Thyroid gland (tissue), 4 donors: ENCODE measurements around the gene PLXNA4. TPM values are rescaled to one million over a fixed set of nuclear protein-coding genes. Genes with fewer than 3 reads are reported as not detected.

Experiments used
- DNase-seq, 2 donors: peaks; one replicate each; pipeline ENCODE4 v3.0.0-alpha.2; 2019
- H3K27ac ChIP-seq, 3 donors: fragments of 200-600 bp; sonication (generic); 1 replicate in 2 of 3; 2 replicates in 1 of 3; pipeline ENCODE4 v1.5.1; 2016 to 2019; ENCODE audit warnings: mild to moderate bottlenecking in 1 of 3, moderate library complexity in 1 of 3
- H3K27me3 ChIP-seq: fragments of 200-600 bp; sonication (generic); one replicate; pipeline ENCODE4 v1.5.1; 2019
- H3K36me3 ChIP-seq, 2 donors: fragments of 200-600 bp; sonication (generic); one replicate each; pipeline ENCODE4 v1.5.1; 2016 to 2019
- H3K4me1 ChIP-seq, 2 donors: fragments of 200-600 bp; sonication (generic); one replicate each; pipeline ENCODE4 v1.5.1; 2017 to 2019
- H3K4me3 ChIP-seq, 3 donors: fragments of 200-600 bp; sonication (generic); replicated peaks in 1 of 3; 1 replicate in 2 of 3; 2 replicates in 1 of 3; pipeline ENCODE4 v1.5.1; 2016; ENCODE audit warnings: mild to moderate bottlenecking in 1 of 3
- H3K9me3 ChIP-seq: fragments of 200-600 bp; sonication (generic); one replicate; pipeline ENCODE4 v1.5.1; 2017
- POLR2A ChIP-seq, 2 donors: fragments of 450-650 bp; IDR thresholded peaks; one replicate each; pipeline ENCODE4 v1.6.1; 2017; ENCODE audit warnings: antibody characterized with exemption in 2 of 2, mild to moderate bottlenecking in 2 of 2, moderate library complexity in 1 of 2
- WGBS, 2 donors: methylation state at CpG; one replicate each; pipeline ENCODE4 v1.1.5; 2017; 5-methylcytosine and 5-hydroxymethylcytosine counted together
- intact Hi-C: fragments of 100-400 bp; cut with DNase I; formaldehyde crosslinking; loops from one replicate; pipeline ENCODE4 v1.15.1; 2023
- total RNA-seq, 4 donors: library from RNA; depleted of rRNA; stranded (reverse); fragments of >200 nt; gene quantifications; one replicate each; pipeline ENCODE4 v1.2.3, GENCODE V29; 2016
- TF ChIP-seq, protein P1 (sequence below), 6 experiments: fragments of 200-600 bp in 3 of 6; fragments of 450-650 bp in 3 of 6; sonication (generic) in 3 of 6; IDR thresholded peaks; one replicate each; pipeline ENCODE4 v1.5.1; 2016 to 2019; ENCODE audit warnings: antibody characterized with exemption in 6 of 6, mild to moderate bottlenecking in 2 of 6, inconsistent platforms in 1 of 6, moderate library complexity in 1 of 6

Gene PLXNA4
- total RNA-seq, 4 donors from 2014 or later: 1.3 to 8.3 (median 2.4) TPM

DNA sequence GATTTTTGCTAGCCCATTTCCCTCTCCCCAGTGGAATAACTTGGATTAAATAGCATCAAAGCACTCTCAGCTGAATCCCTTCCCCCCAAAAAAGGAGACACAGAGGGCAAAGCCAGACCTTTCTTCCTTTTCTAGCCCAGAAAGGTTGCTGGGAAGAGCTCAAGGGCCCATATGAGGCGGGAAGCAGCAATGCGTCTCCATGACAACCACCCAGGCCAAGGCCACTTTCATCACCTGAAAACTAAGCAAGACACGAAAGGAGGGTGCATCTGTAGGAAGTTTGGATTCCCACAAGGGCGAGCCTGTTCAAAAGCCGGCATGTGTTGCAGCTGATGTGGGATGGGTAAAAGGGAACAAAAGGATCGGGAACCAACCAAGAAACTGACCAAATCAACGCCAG, 229.1 kb downstream of the PLXNA4 start:
- no peaks in the 10 kb centered on the region for H3K27me3 ChIP-seq
- no peaks in the 10 kb centered on the region for H3K36me3 ChIP-seq
- TF ChIP-seq, protein P1, sequence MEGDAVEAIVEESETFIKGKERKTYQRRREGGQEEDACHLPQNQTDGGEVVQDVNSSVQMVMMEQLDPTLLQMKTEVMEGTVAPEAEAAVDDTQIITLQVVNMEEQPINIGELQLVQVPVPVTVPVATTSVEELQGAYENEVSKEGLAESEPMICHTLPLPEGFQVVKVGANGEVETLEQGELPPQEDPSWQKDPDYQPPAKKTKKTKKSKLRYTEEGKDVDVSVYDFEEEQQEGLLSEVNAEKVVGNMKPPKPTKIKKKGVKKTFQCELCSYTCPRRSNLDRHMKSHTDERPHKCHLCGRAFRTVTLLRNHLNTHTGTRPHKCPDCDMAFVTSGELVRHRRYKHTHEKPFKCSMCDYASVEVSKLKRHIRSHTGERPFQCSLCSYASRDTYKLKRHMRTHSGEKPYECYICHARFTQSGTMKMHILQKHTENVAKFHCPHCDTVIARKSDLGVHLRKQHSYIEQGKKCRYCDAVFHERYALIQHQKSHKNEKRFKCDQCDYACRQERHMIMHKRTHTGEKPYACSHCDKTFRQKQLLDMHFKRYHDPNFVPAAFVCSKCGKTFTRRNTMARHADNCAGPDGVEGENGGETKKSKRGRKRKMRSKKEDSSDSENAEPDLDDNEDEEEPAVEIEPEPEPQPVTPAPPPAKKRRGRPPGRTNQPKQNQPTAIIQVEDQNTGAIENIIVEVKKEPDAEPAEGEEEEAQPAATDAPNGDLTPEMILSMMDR (IDR thresholded peaks at IDR 0.05): no peak
- no peak for TF ChIP-seq POLR2A (IDR thresholded peaks at IDR 0.05)
- H3K4me1 ChIP-seq: no peaks in the 10 kb centered on the region
- no peaks in the 10 kb centered on the region for H3K9me3 ChIP-seq
- H3K4me3 ChIP-seq: no peak overlapping the region
- no peak for DNase-seq
- intact Hi-C loops: no loop called here
- no peak overlapping the region for H3K27ac ChIP-seq
- 87% methylated on average over 7 of the region's 7 CpGs for WGBS, 2 donors

DNA sequence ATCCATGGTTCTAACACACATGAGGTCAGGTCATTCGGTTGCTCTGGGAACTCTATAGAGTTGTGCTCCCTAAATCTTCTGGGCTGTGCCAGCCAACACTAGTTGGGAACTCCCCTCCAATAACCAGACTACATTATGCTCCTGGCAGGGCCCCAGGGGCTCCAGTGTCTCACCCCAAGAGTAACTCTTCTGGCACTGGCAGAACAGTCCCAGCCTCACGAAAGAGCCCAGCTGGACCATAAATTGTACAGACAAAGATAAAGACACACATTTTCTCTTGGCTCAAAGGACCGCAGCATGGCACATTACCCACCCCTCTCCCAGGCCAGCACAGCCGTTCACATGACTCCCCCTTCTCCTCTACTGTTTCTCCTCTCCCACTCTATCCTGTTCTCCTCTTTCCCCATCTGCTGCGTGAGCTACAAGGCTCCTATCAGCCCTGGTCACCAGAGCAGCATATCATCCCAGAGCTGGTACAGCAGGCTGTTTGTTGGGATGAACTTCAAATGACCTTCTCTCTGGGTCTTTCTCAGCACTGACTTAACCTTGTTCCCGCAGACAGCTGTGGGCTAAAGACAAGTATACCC, 230.6 kb downstream of the PLXNA4 start:
- no peak overlapping the region for H3K27ac ChIP-seq
- H3K9me3 ChIP-seq: no peaks in the 10 kb centered on the region
- H3K4me3 ChIP-seq: no peak overlapping the region
- TF ChIP-seq, protein P1 (IDR thresholded peaks at IDR 0.05): no peak
- TF ChIP-seq POLR2A (IDR thresholded peaks at IDR 0.05): no peak
- DNase-seq: no peak
- intact Hi-C loops: no loop called here
- H3K36me3 ChIP-seq: no peaks in the 10 kb centered on the region
- H3K4me1 ChIP-seq: no peaks in the 10 kb centered on the region
- WGBS, 2 donors: 80 to 81% methylated on average over 6 of the region's 6 CpGs
- no peaks in the 10 kb centered on the region for H3K27me3 ChIP-seq

DNA sequence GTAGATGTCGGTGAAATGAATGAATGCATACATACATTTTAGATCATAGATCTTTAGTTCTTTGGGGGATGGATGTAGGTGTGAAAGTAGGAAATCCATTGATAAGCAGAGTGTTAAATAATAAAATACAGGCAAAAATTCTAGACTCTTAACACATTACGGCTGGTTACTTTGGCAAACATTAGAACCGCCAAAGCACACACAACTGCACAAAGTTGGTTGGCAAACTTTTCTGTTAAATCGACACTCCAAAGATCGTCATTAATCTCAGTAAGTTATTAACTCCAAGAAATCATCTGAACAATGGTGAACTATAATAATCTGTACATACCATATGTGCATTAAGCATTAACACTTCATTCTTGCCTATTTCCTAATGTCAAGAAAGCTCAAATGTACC, 231.2 kb downstream of the PLXNA4 start:
- Histone ChIP-seq H3K27me3 (no peaks in the 10 kb centered on the region), H3K9me3 (no peaks in the 10 kb centered on the region), H3K27ac (no peak overlapping the region), H3K4me3 (no peak overlapping the region), H3K36me3 (no peaks in the 10 kb centered on the region), H3K4me1 (no peaks in the 10 kb centered on the region)
- intact Hi-C loops: no loop called here
- DNase-seq: no peak
- 93 to 95% methylated on average over 5 of the region's 5 CpGs for WGBS, 2 donors
- no peak for TF ChIP-seq POLR2A (IDR thresholded peaks at IDR 0.05)
- TF ChIP-seq, protein P1 (IDR thresholded peaks at IDR 0.05): no peak

DNA sequence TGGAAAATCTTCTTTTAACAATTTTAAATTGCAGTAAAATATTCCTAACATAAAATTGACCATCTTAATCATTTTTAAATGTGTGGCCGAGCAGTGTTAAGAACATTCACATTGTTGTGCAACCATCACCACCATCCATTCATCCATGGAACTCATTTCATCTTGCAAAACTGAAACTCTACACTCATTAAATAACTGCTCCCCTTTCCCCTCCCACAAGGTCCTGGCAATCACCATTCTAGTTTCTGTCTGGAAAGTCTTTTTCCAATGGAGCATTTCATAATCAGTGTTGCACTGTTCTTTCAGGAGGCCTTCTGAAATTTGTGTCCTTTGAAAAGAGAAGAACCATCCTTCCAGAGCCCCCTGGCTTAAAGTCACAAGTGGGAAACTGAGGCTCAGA, 233.1 kb downstream of the PLXNA4 start:
- H3K4me1 ChIP-seq: no peaks in the 10 kb centered on the region
- peak overlapping the region in 1 of 3 donors; percentile 24 for H3K27ac ChIP-seq
- intact Hi-C loops: no loop called here
- WGBS, 2 donors: 70 to 86% methylated on average over 1 of the region's 1 CpG
- DNase-seq: no peak
- TF ChIP-seq, protein P1 (IDR thresholded peaks at IDR 0.05): no peak
- TF ChIP-seq POLR2A (IDR thresholded peaks at IDR 0.05): no peak
- no peaks in the 10 kb centered on the region for H3K27me3 ChIP-seq
- no peaks in the 10 kb centered on the region for H3K36me3 ChIP-seq
- H3K4me3 ChIP-seq: no peak overlapping the region
- no peaks in the 10 kb centered on the region for H3K9me3 ChIP-seq

DNA sequence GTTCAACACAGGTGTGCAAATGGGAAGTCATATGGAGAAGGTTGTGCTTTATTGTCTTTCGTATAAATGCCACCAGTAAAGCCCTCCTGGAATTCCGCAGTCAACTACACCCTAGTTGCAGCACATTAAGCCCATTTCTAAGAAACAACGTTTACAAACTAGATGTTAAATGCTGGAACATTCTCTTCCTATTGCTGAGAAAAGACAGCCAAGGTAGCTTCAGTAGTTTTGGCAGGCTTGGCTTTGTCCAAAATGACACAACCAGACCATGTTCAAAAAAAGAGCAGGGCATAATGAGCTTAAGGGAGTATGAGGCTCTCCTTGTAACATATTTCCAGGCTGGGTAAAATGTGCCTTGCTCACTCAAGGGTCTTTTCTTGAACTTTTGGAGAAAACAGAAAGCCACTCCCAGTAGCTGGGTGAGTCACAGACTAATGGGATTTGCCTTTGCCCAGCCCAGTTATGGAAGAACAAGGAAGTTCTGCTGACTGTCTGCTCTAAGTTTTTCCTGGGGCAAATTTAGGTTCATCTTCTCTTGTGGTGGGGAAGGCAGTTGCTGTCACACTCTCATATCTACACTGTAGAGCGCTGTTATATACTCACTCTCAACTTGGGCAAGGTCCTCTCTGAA, 238.7 kb downstream of the PLXNA4 start:
- Histone ChIP-seq H3K36me3 (no peaks in the 10 kb centered on the region), H3K4me3 (no peak overlapping the region), H3K27me3 (no peaks in the 10 kb centered on the region), H3K9me3 (no peaks in the 10 kb centered on the region), H3K27ac (no peak overlapping the region), H3K4me1 (no peaks in the 10 kb centered on the region)
- TF ChIP-seq, protein P1 (IDR thresholded peaks at IDR 0.05): no peak
- no peak for TF ChIP-seq POLR2A (IDR thresholded peaks at IDR 0.05)
- intact Hi-C loops: no loop called here
- 81 to 82% methylated on average over 4 of the region's 4 CpGs for WGBS, 2 donors
- DNase-seq: no peak
